Measurements from ENCODE around the gene LRRC17.
"Not testable (repeated sequence)": the region's sequence is repeated elsewhere in the genome, so short reads cannot be mapped to it uniquely, and the experiment has no call there.

The LRRC17 gene

DNA sequence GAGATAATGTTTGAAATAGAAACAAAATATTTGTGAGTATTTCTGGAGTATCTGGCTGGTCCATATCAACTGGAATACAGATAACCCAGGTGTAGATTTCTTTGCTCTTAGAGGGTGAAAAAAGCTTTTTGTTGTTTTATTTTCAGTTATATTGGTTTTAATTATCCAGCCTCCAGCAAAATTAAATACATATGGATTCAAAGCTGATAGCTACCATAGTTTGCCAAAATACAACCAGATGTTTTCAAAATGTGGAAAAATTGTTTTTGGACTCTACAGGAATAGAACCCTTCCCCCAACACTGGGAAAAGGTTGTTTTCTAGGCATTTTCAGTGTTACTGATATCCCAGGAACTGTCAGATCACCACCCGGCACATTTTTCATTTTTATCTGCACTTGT lies 30.1 kb downstream of the LRRC17 start:
- H3K9ac ChIP-seq (ENCODE audit: low read length in 2 of 2), result no peak overlapping the region
- H3K4me1 ChIP-seq (ENCODE audit: control insufficient read depth, insufficient read depth, low read length), result peaks cover 4% of the 10 kb centered on the region
- H3K9me3 ChIP-seq (ENCODE audit: control insufficient read depth in 2 of 2, low read length in 2 of 2), result no peaks in the 10 kb centered on the region
- H3K27me3 ChIP-seq (ENCODE audit: control insufficient read depth in 1 of 2, insufficient read depth in 2 of 2, low read length in 2 of 2), result no peaks in the 10 kb centered on the region
- H3K27ac ChIP-seq (ENCODE audit: low read length), result no peak overlapping the region
- no peak overlapping the region for H3K4me3 ChIP-seq (ENCODE audit: low read length in 2 of 2)
- no peaks in the 10 kb centered on the region for H3K36me3 ChIP-seq (ENCODE audit: control insufficient read depth in 2 of 2, insufficient read depth in 2 of 2, low read length in 2 of 2)

- H3K36me3 ChIP-seq (ENCODE audit: control insufficient read depth in 2 of 2, insufficient read depth in 2 of 2, low read length in 2 of 2), result no peaks in the 10 kb centered on the region
- H3K9me3 ChIP-seq (ENCODE audit: control insufficient read depth in 2 of 2, low read length in 2 of 2), result no peaks in the 10 kb centered on the region
- H3K27ac ChIP-seq (ENCODE audit: low read length), result no peak overlapping the region
- peaks cover 4% of the 10 kb centered on the region for H3K4me1 ChIP-seq (ENCODE audit: control insufficient read depth, insufficient read depth, low read length)
- no peak overlapping the region for H3K4me3 ChIP-seq (ENCODE audit: low read length in 2 of 2)
- H3K27me3 ChIP-seq (ENCODE audit: control insufficient read depth in 1 of 2, insufficient read depth in 2 of 2, low read length in 2 of 2), result no peaks in the 10 kb centered on the region
- no peak overlapping the region for H3K9ac ChIP-seq (ENCODE audit: low read length in 2 of 2)
These were observed 30.8 kb downstream of the LRRC17 start for GRCh38 chr7:102943423-102944169.

DNA sequence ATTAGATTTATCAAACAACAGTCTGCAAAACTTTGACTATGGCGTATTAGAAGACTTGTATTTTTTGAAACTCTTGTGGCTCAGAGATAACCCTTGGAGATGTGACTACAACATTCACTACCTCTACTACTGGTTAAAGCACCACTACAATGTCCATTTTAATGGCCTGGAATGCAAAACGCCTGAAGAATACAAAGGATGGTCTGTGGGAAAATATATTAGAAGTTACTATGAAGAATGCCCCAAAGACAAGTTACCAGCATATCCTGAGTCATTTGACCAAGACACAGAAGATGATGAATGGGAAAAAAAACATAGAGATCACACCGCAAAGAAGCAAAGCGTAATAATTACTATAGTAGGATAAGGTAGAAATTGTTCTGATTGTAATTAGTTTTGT lies 31.4 kb downstream of the LRRC17 start:
- Histone ChIP-seq H3K27me3 (ENCODE audit: control insufficient read depth in 1 of 2, insufficient read depth in 2 of 2, low read length in 2 of 2) (no peaks in the 10 kb centered on the region), H3K27ac (ENCODE audit: low read length) (no peak overlapping the region), H3K9me3 (ENCODE audit: control insufficient read depth in 2 of 2, low read length in 2 of 2) (no peaks in the 10 kb centered on the region), H3K4me3 (ENCODE audit: low read length in 2 of 2) (no peak overlapping the region), H3K36me3 (ENCODE audit: control insufficient read depth in 2 of 2, insufficient read depth in 2 of 2, low read length in 2 of 2) (no peaks in the 10 kb centered on the region), H3K4me1 (ENCODE audit: control insufficient read depth, insufficient read depth, low read length) (no peaks in the 10 kb centered on the region), H3K9ac (ENCODE audit: low read length in 2 of 2) (no peak overlapping the region)

DNA sequence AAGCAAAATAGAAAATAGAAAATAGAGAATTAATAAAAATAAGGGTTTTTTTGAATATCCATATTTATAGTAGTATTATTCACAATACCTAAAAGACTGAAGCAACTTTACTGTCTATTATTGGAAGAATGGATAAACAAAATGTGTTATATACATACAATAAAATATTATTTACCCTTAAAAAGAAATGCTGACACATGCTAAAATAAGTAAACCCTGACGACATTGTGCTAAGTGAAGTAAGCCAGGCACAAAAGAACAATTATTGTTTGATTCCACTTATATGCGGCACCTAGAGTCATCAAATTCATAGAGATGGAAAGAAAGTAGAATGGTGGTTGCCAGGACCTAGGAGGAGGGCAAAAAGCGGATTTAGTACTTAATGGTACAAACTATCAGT lies 39.0 kb downstream of the LRRC17 start:
- Histone ChIP-seq H3K9me3 (ENCODE audit: control insufficient read depth in 2 of 2, low read length in 2 of 2) (no peaks in the 10 kb centered on the region), H3K36me3 (ENCODE audit: control insufficient read depth in 2 of 2, insufficient read depth in 2 of 2, low read length in 2 of 2) (no peaks in the 10 kb centered on the region), H3K9ac (ENCODE audit: low read length in 2 of 2) (no peak overlapping the region), H3K4me3 (ENCODE audit: low read length in 2 of 2) (no peak overlapping the region), H3K4me1 (ENCODE audit: control insufficient read depth, insufficient read depth, low read length) (no peaks in the 10 kb centered on the region), H3K27me3 (ENCODE audit: control insufficient read depth in 1 of 2, insufficient read depth in 2 of 2, low read length in 2 of 2) (no peaks in the 10 kb centered on the region), H3K27ac (ENCODE audit: low read length) (no peak overlapping the region)

GRCh38 chr7:102953406-102953805 lies 40.6 kb downstream of the LRRC17 start:
- no peak overlapping the region for H3K27ac ChIP-seq (ENCODE audit: low read length)
- no peaks in the 10 kb centered on the region for H3K9me3 ChIP-seq (ENCODE audit: control insufficient read depth in 2 of 2, low read length in 2 of 2)
- H3K36me3 ChIP-seq (ENCODE audit: control insufficient read depth in 2 of 2, insufficient read depth in 2 of 2, low read length in 2 of 2), result no peaks in the 10 kb centered on the region
- no peak overlapping the region for H3K9ac ChIP-seq (ENCODE audit: low read length in 2 of 2)
- H3K4me1 ChIP-seq (ENCODE audit: control insufficient read depth, insufficient read depth, low read length), result no peaks in the 10 kb centered on the region
- H3K4me3 ChIP-seq (ENCODE audit: low read length in 2 of 2), result no peak overlapping the region
- H3K27me3 ChIP-seq (ENCODE audit: control insufficient read depth in 1 of 2, insufficient read depth in 2 of 2, low read length in 2 of 2), result no peaks in the 10 kb centered on the region

GRCh38 chr7:102954359-102954758 lies 41.6 kb downstream of the LRRC17 start:
- H3K4me1 ChIP-seq (ENCODE audit: control insufficient read depth, insufficient read depth, low read length); H3K36me3 ChIP-seq (ENCODE audit: control insufficient read depth in 2 of 2, insufficient read depth in 2 of 2, low read length in 2 of 2); H3K27me3 ChIP-seq (ENCODE audit: control insufficient read depth in 1 of 2, insufficient read depth in 2 of 2, low read length in 2 of 2); H3K9ac ChIP-seq (ENCODE audit: low read length in 2 of 2); H3K9me3 ChIP-seq (ENCODE audit: control insufficient read depth in 2 of 2, low read length in 2 of 2); H3K4me3 ChIP-seq (ENCODE audit: low read length in 2 of 2); H3K27ac ChIP-seq (ENCODE audit: low read length): not testable (repeated sequence)

DNA sequence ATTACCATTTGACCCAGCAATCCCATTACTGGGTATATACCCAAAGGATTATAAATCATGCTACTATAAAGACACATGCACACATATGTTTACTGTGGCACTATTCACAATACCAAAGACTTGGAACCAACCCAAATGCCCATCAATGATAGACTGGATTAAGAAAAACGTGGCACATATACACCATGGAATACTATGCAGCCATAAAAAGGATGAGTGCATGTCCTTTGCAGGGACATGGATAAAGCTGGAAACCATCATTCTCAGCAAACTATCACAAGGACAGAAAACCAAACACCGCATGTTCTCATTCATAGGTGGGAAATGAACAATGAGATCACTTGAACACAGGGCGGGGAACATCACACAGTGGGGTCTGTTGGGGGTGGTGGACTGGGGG lies 45.2 kb downstream of the LRRC17 start:
- H3K4me1 ChIP-seq (ENCODE audit: control insufficient read depth, insufficient read depth, low read length); H3K9me3 ChIP-seq (ENCODE audit: control insufficient read depth in 2 of 2, low read length in 2 of 2); H3K27me3 ChIP-seq (ENCODE audit: control insufficient read depth in 1 of 2, insufficient read depth in 2 of 2, low read length in 2 of 2); H3K27ac ChIP-seq (ENCODE audit: low read length); H3K9ac ChIP-seq (ENCODE audit: low read length in 2 of 2); H3K4me3 ChIP-seq (ENCODE audit: low read length in 2 of 2); H3K36me3 ChIP-seq (ENCODE audit: control insufficient read depth in 2 of 2, insufficient read depth in 2 of 2, low read length in 2 of 2): not testable (repeated sequence)

GRCh38 chr7:102961993-102962392 lies 49.2 kb downstream of the LRRC17 start:
- not testable (repeated sequence) for H3K27me3 ChIP-seq (ENCODE audit: control insufficient read depth in 1 of 2, insufficient read depth in 2 of 2, low read length in 2 of 2); H3K9me3 ChIP-seq (ENCODE audit: control insufficient read depth in 2 of 2, low read length in 2 of 2); H3K4me3 ChIP-seq (ENCODE audit: low read length in 2 of 2); H3K9ac ChIP-seq (ENCODE audit: low read length in 2 of 2); H3K27ac ChIP-seq (ENCODE audit: low read length); H3K4me1 ChIP-seq (ENCODE audit: control insufficient read depth, insufficient read depth, low read length); H3K36me3 ChIP-seq (ENCODE audit: control insufficient read depth in 2 of 2, insufficient read depth in 2 of 2, low read length in 2 of 2)

GRCh38 chr7:102966465-102966864 lies 53.7 kb downstream of the LRRC17 start:
- H3K9me3 ChIP-seq (ENCODE audit: control insufficient read depth in 2 of 2, low read length in 2 of 2), result no peaks in the 10 kb centered on the region
- no peak overlapping the region for H3K9ac ChIP-seq (ENCODE audit: low read length in 2 of 2)
- no peak overlapping the region for H3K27ac ChIP-seq (ENCODE audit: low read length)
- no peaks in the 10 kb centered on the region for H3K36me3 ChIP-seq (ENCODE audit: control insufficient read depth in 2 of 2, insufficient read depth in 2 of 2, low read length in 2 of 2)
- no peak overlapping the region for H3K4me3 ChIP-seq (ENCODE audit: low read length in 2 of 2)
- no peaks in the 10 kb centered on the region for H3K4me1 ChIP-seq (ENCODE audit: control insufficient read depth, insufficient read depth, low read length)
- H3K27me3 ChIP-seq (ENCODE audit: control insufficient read depth in 1 of 2, insufficient read depth in 2 of 2, low read length in 2 of 2), result no peaks in the 10 kb centered on the region

DNA sequence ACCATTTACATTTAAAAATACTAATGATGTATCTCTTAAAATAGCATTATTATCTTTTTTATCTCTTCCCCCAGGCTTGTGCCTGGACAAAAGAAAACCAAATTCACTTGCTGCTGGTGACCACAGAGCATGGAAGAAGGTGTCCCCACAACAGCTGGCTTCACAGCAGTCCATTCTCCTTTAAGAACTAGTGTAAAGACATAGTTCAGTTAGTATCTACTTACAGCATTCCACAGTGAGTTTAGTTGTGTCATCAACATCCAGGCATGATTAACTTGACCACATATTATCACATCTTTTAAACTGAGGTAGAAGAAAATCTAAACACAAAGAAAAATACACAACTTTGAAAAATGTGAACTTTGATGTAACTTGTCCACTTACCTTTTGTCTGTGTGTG lies 55.0 kb downstream of the LRRC17 start:
- no peaks in the 10 kb centered on the region for H3K27me3 ChIP-seq (ENCODE audit: control insufficient read depth in 1 of 2, insufficient read depth in 2 of 2, low read length in 2 of 2)
- no peak overlapping the region for H3K4me3 ChIP-seq (ENCODE audit: low read length in 2 of 2)
- no peak overlapping the region for H3K27ac ChIP-seq (ENCODE audit: low read length)
- no peak overlapping the region for H3K9ac ChIP-seq (ENCODE audit: low read length in 2 of 2)
- H3K36me3 ChIP-seq (ENCODE audit: control insufficient read depth in 2 of 2, insufficient read depth in 2 of 2, low read length in 2 of 2), result no peaks in the 10 kb centered on the region
- H3K9me3 ChIP-seq (ENCODE audit: control insufficient read depth in 2 of 2, low read length in 2 of 2), result no peaks in the 10 kb centered on the region
- H3K4me1 ChIP-seq (ENCODE audit: control insufficient read depth, insufficient read depth, low read length), result no peaks in the 10 kb centered on the region

GRCh38 chr7:102973096-102973802 lies 60.4 kb downstream of the LRRC17 start:
- Histone ChIP-seq H3K4me1 (ENCODE audit: control insufficient read depth, insufficient read depth, low read length) (no peaks in the 10 kb centered on the region), H3K36me3 (ENCODE audit: control insufficient read depth in 2 of 2, insufficient read depth in 2 of 2, low read length in 2 of 2) (no peaks in the 10 kb centered on the region), H3K9ac (ENCODE audit: low read length in 2 of 2) (no peak overlapping the region), H3K27ac (ENCODE audit: low read length) (no peak overlapping the region), H3K4me3 (ENCODE audit: low read length in 2 of 2) (no peak overlapping the region), H3K27me3 (ENCODE audit: control insufficient read depth in 1 of 2, insufficient read depth in 2 of 2, low read length in 2 of 2) (no peaks in the 10 kb centered on the region), H3K9me3 (ENCODE audit: control insufficient read depth in 2 of 2, low read length in 2 of 2) (no peaks in the 10 kb centered on the region)
